Panc1 (cell line): ENCODE data around the gene PRDM7. TPM values are rescaled to one million over a fixed set of nuclear protein-coding genes. Genes with fewer than 3 reads are reported as not detected.

Source experiments
- ATAC-seq: fragments of 200-7000 bp; cut with Tn5 transposase; 2 replicates; pipeline ENCODE4 v1.9.1; 2020; ENCODE audit warnings: mild to moderate bottlenecking, moderate library complexity
- BruUV-seq: library from RNA; stranded (reverse); fragments of 400-500 nt; replicated peaks from 2 replicates; lab custom pipeline; 2021; lab: Mats Ljungman, UMichigan
- CTCF ChIA-PET: fragments of 300-600 bp; sonication (Branson Sonifier 250); formaldehyde crosslinking; loops from one replicate; lab custom pipeline; 2022; ENCODE audit warnings: antibody characterized with exemption; lab: Charles Lee
- POLR2A ChIA-PET: fragments of 300-600 bp; sonication (Branson Sonifier 250); formaldehyde crosslinking; loops from one replicate; lab custom pipeline; 2022; ENCODE audit warnings: antibody characterized with exemption; lab: Charles Lee
- DNase-seq: peaks from one replicate; pipeline ENCODE4 v3.0.0-alpha.2; 2010; ENCODE audit warnings: low read depth, low spot score
- H3K27ac ChIP-seq: 2 replicates; pipeline ENCODE4 v1.5.1; 2011; ENCODE audit warnings: mild to moderate bottlenecking, low read length, inconsistent platforms
- H3K27me3 ChIP-seq: fragments of 200-500 bp; sonication (Bioruptor generic); 2 replicates; pipeline ENCODE4 v1.6.0; 2014; ENCODE audit warnings: low read length, inconsistent platforms; ENCODE audit not compliant: control insufficient read depth, insufficient read depth
- H3K36me3 ChIP-seq: fragments of 200-500 bp; sonication (Bioruptor generic); 2 replicates; pipeline ENCODE4 v1.5.1; 2014; ENCODE audit warnings: inconsistent platforms, mild to moderate bottlenecking, low read length, moderate library complexity; ENCODE audit not compliant: control insufficient read depth, insufficient read depth
- H3K4me1 ChIP-seq: 2 replicates; pipeline ENCODE4 v1.5.1; 2011; ENCODE audit warnings: inconsistent platforms, mild to moderate bottlenecking, low read length, moderate library complexity; ENCODE audit not compliant: control insufficient read depth, insufficient read depth
- H3K4me3 ChIP-seq, 2 experiments: 2 replicates each; pipeline ENCODE4 v1.5.1; 2011 to 2012; ENCODE audit warnings: low read depth in 2 of 2, low read length in 2 of 2, mild to moderate bottlenecking in 2 of 2, inconsistent platforms in 1 of 2, moderate library complexity in 1 of 2
- H3K9me3 ChIP-seq: fragments of 200-500 bp; sonication (Bioruptor generic); 2 replicates; pipeline ENCODE4 v1.5.1; 2014; ENCODE audit warnings: low read depth, mild to moderate bottlenecking, inconsistent platforms, low read length, moderate library complexity; ENCODE audit not compliant: control insufficient read depth, insufficient read depth
- CTCF ChIP-seq: fragments of 450-650 bp; IDR thresholded peaks from 2 replicates; pipeline ENCODE4 v1.5.1; 2017; ENCODE audit warnings: mild to moderate bottlenecking
- POLR2AphosphoS5 ChIP-seq: IDR thresholded peaks from 2 replicates; pipeline ENCODE4 v1.6.1; 2012; ENCODE audit warnings: mild to moderate bottlenecking, low read depth, low read length, moderate library complexity
- REST ChIP-seq, 2 experiments: IDR thresholded peaks; 2 replicates each; pipeline ENCODE4 v1.6.1; 2011 to 2012; ENCODE audit warnings: low read depth in 2 of 2, control low read depth in 1 of 2, low read length in 1 of 2, mild to moderate bottlenecking in 1 of 2, moderate library complexity in 1 of 2; ENCODE audit not compliant: insufficient read depth in 1 of 2
- SIN3A ChIP-seq: IDR thresholded peaks from 2 replicates; pipeline ENCODE4 v1.6.1; 2012; ENCODE audit warnings: low read depth, mild to moderate bottlenecking, low read length, moderate library complexity, borderline replicate concordance; ENCODE audit not compliant: insufficient read depth
- TCF7L2 ChIP-seq: IDR thresholded peaks from 2 replicates; pipeline ENCODE4 v1.6.1; 2011; ENCODE audit warnings: mild to moderate bottlenecking, low read depth, low read length, inconsistent platforms
- in situ Hi-C: cut with HindIII; loops from 2 replicates; pipeline ENCODE4 v1.10.0; 2016; ENCODE audit warnings: low sequenced_read_pairs, low pct_unique_long_range_greater_than_20kb
- intact Hi-C: fragments of 100-400 bp; cut with micrococcal nuclease; formaldehyde crosslinking; loops from one replicate; pipeline ENCODE4 v1.10.0; 2022; ENCODE audit not compliant: unreplicated experiment
- total RNA-seq: library from RNA; stranded (reverse); gene quantifications from one replicate; pipeline ENCODE4 v1.2.1, GENCODE V29; 2021; ENCODE audit not compliant: unreplicated experiment

Gene PRDM7
- total RNA-seq, 1 experiment from 2014 or later, result not detected

GRCh38 chr16:90084215-90084950 is 7.3 kb upstream of the PRDM7 start:
- DNase-seq, result no peak
- no peak overlapping the region for H3K4me3 ChIP-seq
- ChIA-PET POLR2A (no interaction called here), CTCF (no interaction called here)
- no peaks in the 10 kb centered on the region for H3K4me1 ChIP-seq
- TF ChIP-seq CTCF (no peak), POLR2AphosphoS5 (no peak), REST (IDR thresholded peaks at IDR 0.05; ENCODE audit: insufficient read depth in 1 of 2, low read depth in 2 of 2, low read length in 1 of 2) (no peak), SIN3A (no peak), TCF7L2 (no peak)
- no peaks in the 10 kb centered on the region for H3K9me3 ChIP-seq
- BruUV-seq, result no TSS peak
- no peaks in the 10 kb centered on the region for H3K27me3 ChIP-seq
- H3K36me3 ChIP-seq, result no peaks in the 10 kb centered on the region
- no peak for ATAC-seq
- in situ Hi-C loops, result no loop called here
- no peak overlapping the region for H3K27ac ChIP-seq
- intact Hi-C loops, result no loop called here

GRCh38 chr16:90083139-90083538 is 6.0 kb upstream of the PRDM7 start:
- DNase-seq, result no peak
- ATAC-seq, result no peak
- intact Hi-C loops, result no loop called here
- in situ Hi-C loops, result no loop called here
- no peaks in the 10 kb centered on the region for H3K27me3 ChIP-seq
- H3K27ac ChIP-seq, result no peak overlapping the region
- no peaks in the 10 kb centered on the region for H3K9me3 ChIP-seq
- no TSS peak for BruUV-seq
- H3K4me1 ChIP-seq, result no peaks in the 10 kb centered on the region
- POLR2A ChIA-PET, result no interaction called here
- H3K36me3 ChIP-seq, result no peaks in the 10 kb centered on the region
- CTCF ChIA-PET, result no interaction called here
- TF ChIP-seq REST (IDR thresholded peaks at IDR 0.05; ENCODE audit: insufficient read depth in 1 of 2, low read depth in 2 of 2, low read length in 1 of 2) (no peak), CTCF (no peak), SIN3A (no peak), TCF7L2 (no peak), POLR2AphosphoS5 (no peak)
- no peak overlapping the region for H3K4me3 ChIP-seq
